ENCODE data around the gene HSPA1A.
"Not testable (repeated sequence)": the region's sequence is repeated elsewhere in the genome, so short reads cannot be mapped to it uniquely, and the experiment has no call there.

Gene HSPA1A

DNA sequence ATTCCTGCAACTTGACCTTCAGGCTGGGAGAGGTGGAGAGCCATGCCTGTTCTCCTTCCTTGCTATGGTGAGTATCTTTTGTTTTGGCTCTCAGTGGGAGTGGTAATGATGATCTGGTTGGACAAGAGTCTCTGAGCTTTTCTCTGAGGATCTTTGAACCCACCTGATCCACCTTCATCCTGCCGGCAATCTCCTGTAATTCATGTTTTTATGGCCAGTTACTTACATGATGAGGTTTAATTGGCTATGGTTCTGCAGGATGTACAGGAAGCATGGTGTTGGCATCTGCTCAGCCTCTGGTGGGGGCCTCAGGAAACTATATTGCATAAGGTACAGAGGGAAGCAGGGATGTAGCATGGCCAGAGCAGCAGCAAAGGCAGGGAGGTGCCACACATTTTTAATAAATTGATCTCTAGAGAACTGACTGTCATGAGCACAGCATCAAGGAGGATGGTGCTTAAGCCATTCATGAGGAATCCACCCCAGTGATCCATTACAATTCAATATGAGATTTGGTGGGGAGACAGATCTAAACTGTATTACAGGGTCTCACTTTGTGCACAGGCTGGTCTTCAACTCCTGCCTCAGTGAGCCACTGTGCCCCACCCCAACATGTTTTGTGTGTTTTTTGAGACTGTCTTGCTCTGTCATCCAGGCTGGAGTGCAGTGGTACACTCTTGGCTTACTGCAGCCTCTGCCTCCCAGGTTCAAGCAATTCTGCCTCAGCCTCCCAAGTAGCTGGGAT is 22.2 kb downstream of the HSPA1A start:
- no peak for TF ChIP-seq MAX (IDR thresholded peaks at IDR 0.05; ENCODE audit: low read depth, low read length)
- TF ChIP-seq MYC (IDR thresholded peaks at IDR 0.05; ENCODE audit: low read depth, low read length), result peak; percentile 30
- no peak for TF ChIP-seq POLR2A (IDR thresholded peaks at IDR 0.05; ENCODE audit: extremely low read depth, insufficient read length)
- no peak for TF ChIP-seq CTCF (IDR thresholded peaks at IDR 0.05; ENCODE audit: low read depth, low read length)
- H3K4me3 ChIP-seq (ENCODE audit: low read depth, low read length), result peak overlapping the region; percentile 98
- peak; percentile 62 for DNase-seq (ENCODE audit: low read depth)

- H3K4me3 ChIP-seq (ENCODE audit: low read depth, low read length), result peak overlapping the region; percentile 98
Observed at GRCh38 chr6:31838114-31838553, 22.8 kb downstream of the HSPA1A start.

GRCh38 chr6:31838968-31839367 is 23.6 kb downstream of the HSPA1A start:
- peak overlapping the region; percentile 98 for H3K4me3 ChIP-seq (ENCODE audit: low read depth, low read length)
- DNase-seq (ENCODE audit: low read depth), result no peak
- no peak for TF ChIP-seq POLR2A (IDR thresholded peaks at IDR 0.05; ENCODE audit: extremely low read depth, insufficient read length)
- TF ChIP-seq MYC (IDR thresholded peaks at IDR 0.05; ENCODE audit: low read depth, low read length), result no peak
- no peak for TF ChIP-seq CTCF (IDR thresholded peaks at IDR 0.05; ENCODE audit: low read depth, low read length)
- TF ChIP-seq MAX (IDR thresholded peaks at IDR 0.05; ENCODE audit: low read depth, low read length), result no peak

More at GRCh38 chr6:31838114-31838553, 22.8 kb downstream of the HSPA1A start:
- DNase-seq (ENCODE audit: low read depth), result not testable (repeated sequence)

DNA sequence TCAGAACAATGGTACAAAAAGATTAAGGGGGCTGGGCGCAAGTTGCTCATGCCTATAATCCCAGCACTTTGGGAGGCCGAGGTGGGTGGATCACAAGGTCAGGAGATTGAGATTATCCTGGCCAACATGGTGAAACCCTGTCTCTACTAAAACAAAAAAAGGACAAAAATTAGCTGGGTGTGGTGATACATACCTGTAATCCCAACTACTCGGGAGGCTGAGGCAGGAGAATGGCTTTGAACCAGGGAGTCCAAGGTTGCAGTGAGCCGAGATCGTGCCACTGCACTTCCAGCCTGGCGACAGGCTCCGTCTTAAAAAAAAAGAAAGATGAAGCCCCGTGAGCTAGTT is 24.4 kb downstream of the HSPA1A start:
- H3K4me3 ChIP-seq (ENCODE audit: low read depth, low read length); DNase-seq (ENCODE audit: low read depth): not testable (repeated sequence)

- DNase-seq (ENCODE audit: low read depth), result peak; percentile 41
- H3K4me3 ChIP-seq (ENCODE audit: low read depth, low read length), result no peak overlapping the region
- no peak for TF ChIP-seq POLR2A (IDR thresholded peaks at IDR 0.05; ENCODE audit: extremely low read depth, insufficient read length)
- no peak for TF ChIP-seq MAX (IDR thresholded peaks at IDR 0.05; ENCODE audit: low read depth, low read length)
Observed at GRCh38 chr6:31842053-31842452, 26.7 kb downstream of the HSPA1A start.

DNA sequence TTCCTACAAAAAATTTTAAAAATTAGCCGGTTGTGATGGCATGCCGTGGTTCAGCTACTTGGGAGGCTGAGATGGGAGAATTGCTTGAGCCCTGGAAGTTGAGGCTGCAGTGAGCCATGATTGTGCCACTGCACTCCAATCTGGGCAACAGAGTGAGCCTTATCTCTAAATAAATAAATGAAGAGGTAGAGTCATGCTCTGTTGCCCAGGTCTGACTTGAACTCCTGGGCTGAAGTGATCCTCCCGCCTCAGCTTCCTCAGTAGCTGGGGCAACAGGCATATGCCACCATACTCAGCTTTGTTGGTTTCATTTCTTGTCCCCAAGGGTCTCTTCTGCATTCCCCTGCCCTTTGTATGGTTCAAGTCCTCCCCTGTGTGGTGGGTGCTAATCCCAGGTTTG is 29.2 kb downstream of the HSPA1A start:
- no peak overlapping the region for H3K4me3 ChIP-seq (ENCODE audit: low read depth, low read length)
- no peak for DNase-seq (ENCODE audit: low read depth)
- no peak for TF ChIP-seq MYC (IDR thresholded peaks at IDR 0.05; ENCODE audit: low read depth, low read length)
- no peak for TF ChIP-seq POLR2A (IDR thresholded peaks at IDR 0.05; ENCODE audit: extremely low read depth, insufficient read length)
- TF ChIP-seq CTCF (IDR thresholded peaks at IDR 0.05; ENCODE audit: low read depth, low read length), result no peak
- no peak for TF ChIP-seq MAX (IDR thresholded peaks at IDR 0.05; ENCODE audit: low read depth, low read length)

DNA sequence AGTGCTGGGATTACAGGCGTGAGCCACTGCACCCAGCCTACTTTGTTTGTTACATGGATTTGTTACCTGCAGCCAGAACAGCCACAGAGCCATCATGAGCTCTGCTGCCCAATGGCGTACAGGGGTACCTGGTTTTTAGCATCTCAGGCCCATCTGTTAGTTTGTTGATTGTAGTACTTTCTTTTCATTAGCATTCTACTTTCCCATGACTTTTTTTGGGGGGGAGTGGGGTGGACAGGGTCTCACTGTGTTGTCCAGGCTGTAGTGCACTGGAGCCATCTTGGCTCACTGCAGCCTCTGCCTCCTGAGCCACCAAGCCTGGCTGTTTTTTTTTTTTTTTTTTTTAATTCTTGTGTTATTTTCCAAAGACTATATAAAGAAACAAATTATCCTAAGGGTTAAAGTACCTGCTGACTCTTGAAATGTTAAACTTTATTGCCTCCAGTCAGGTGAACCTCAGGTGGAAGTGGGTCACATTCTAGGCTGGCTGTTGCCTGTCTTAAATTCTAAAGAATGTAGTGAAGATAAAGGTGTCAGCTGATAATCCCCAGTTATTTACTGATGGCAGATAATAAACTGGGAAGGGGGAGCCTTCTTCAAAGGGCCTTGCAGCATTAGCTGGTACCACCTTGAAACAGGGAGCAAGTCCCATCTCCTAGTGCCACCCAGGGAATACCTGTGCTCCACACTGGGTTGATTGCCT is 32.1 kb downstream of the HSPA1A start:
- no peak for DNase-seq (ENCODE audit: low read depth)
- TF ChIP-seq POLR2A (IDR thresholded peaks at IDR 0.05; ENCODE audit: extremely low read depth, insufficient read length) (no peak), MAX (IDR thresholded peaks at IDR 0.05; ENCODE audit: low read depth, low read length) (no peak), MYC (IDR thresholded peaks at IDR 0.05; ENCODE audit: low read depth, low read length) (no peak), CTCF (IDR thresholded peaks at IDR 0.05; ENCODE audit: low read depth, low read length) (no peak)

More for the DNA sequence above, 32.1 kb downstream of the HSPA1A start:
- H3K4me3 ChIP-seq (ENCODE audit: low read depth, low read length), result no peak overlapping the region
